Progenitor cell of endocrine pancreas (in vitro differentiated cells): ENCODE measurements around the gene PFKFB2. TPM values are rescaled to one million over a fixed set of nuclear protein-coding genes. Genes with fewer than 3 reads are reported as not detected.

Source experiments
- DNase-seq: peaks from one replicate; pipeline ENCODE4 v3.0.0; 2021; ENCODE audit warnings: low spot score; ENCODE audit not compliant: unreplicated experiment
- H3K27ac Mint-ChIP-seq: 2 replicates; pipeline ENCODE4 v1.8.0; 2021; ENCODE audit warnings: mild to moderate bottlenecking, moderate library complexity, mixed read lengths
- H3K27me3 Mint-ChIP-seq: 2 replicates; pipeline ENCODE4 v1.8.0; 2021; ENCODE audit warnings: mixed read lengths
- H3K36me3 Mint-ChIP-seq: 2 replicates; pipeline ENCODE4 v1.8.0; 2022; ENCODE audit warnings: mixed read lengths; ENCODE audit not compliant: insufficient read depth
- H3K4me1 Mint-ChIP-seq: 2 replicates; pipeline ENCODE4 v1.8.0; 2021; ENCODE audit warnings: low read depth, mixed read lengths
- H3K4me3 Mint-ChIP-seq: 2 replicates; pipeline ENCODE4 v1.8.0; 2021; ENCODE audit warnings: low read depth, mild to moderate bottlenecking, moderate library complexity, mixed read lengths
- H3K9me3 Mint-ChIP-seq: 2 replicates; pipeline ENCODE4 v1.8.0; 2021; ENCODE audit warnings: low read depth, mixed read lengths
- total RNA-seq: library from RNA; stranded (reverse); gene quantifications from 2 replicates; pipeline ENCODE4 v1.2.1, GENCODE V29; 2021
- TF ChIP-seq, protein P1 (sequence below): fragments of 200-600 bp; sonication (generic); IDR thresholded peaks from one replicate; pipeline ENCODE4 v1.5.0; 2021; ENCODE audit warnings: antibody characterized with exemption, mild to moderate bottlenecking; ENCODE audit not compliant: unreplicated experiment

PFKFB2 gene
- total RNA-seq, 1 donor from 2014 or later: 9.6 TPM

DNA sequence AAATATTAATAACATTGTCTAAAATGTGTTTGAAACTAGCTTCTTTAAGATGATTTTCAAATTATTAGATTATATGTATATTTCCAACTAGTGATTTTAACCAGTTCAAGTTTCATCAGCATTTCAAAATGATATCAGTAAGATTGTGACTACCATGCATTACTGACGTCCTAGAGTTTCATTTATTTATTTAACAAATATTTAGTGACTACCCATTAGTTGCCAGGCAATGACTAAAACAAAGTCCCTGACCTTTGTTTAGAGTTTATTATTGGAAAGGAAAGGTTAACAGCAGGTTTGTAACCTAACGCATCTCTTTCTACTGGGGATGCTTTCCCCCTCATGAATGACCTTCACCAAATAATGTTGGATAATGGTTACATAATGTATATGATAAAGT lies 28.0 kb downstream of the PFKFB2 start:
- H3K27ac Mint-ChIP-seq: no peak overlapping the region
- H3K27me3 Mint-ChIP-seq: peaks cover 11% of the 10 kb centered on the region
- TF ChIP-seq, protein P1, sequence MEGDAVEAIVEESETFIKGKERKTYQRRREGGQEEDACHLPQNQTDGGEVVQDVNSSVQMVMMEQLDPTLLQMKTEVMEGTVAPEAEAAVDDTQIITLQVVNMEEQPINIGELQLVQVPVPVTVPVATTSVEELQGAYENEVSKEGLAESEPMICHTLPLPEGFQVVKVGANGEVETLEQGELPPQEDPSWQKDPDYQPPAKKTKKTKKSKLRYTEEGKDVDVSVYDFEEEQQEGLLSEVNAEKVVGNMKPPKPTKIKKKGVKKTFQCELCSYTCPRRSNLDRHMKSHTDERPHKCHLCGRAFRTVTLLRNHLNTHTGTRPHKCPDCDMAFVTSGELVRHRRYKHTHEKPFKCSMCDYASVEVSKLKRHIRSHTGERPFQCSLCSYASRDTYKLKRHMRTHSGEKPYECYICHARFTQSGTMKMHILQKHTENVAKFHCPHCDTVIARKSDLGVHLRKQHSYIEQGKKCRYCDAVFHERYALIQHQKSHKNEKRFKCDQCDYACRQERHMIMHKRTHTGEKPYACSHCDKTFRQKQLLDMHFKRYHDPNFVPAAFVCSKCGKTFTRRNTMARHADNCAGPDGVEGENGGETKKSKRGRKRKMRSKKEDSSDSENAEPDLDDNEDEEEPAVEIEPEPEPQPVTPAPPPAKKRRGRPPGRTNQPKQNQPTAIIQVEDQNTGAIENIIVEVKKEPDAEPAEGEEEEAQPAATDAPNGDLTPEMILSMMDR: no peak
- H3K36me3 Mint-ChIP-seq: no peaks in the 10 kb centered on the region
- peaks cover 9% of the 10 kb centered on the region for H3K4me1 Mint-ChIP-seq
- no peak overlapping the region for H3K4me3 Mint-ChIP-seq
- DNase-seq: no peak
- no peaks in the 10 kb centered on the region for H3K9me3 Mint-ChIP-seq

- Mint-ChIP-seq H3K9me3 (no peaks in the 10 kb centered on the region), H3K4me1 (peaks cover 9% of the 10 kb centered on the region), H3K36me3 (no peaks in the 10 kb centered on the region), H3K4me3 (no peak overlapping the region), H3K27ac (no peak overlapping the region), H3K27me3 (peaks cover 14% of the 10 kb centered on the region)
- no peak for DNase-seq
- TF ChIP-seq, protein P1: no peak
These were observed 28.7 kb downstream of the PFKFB2 start for GRCh38 chr1:207081806-207082205.

DNA sequence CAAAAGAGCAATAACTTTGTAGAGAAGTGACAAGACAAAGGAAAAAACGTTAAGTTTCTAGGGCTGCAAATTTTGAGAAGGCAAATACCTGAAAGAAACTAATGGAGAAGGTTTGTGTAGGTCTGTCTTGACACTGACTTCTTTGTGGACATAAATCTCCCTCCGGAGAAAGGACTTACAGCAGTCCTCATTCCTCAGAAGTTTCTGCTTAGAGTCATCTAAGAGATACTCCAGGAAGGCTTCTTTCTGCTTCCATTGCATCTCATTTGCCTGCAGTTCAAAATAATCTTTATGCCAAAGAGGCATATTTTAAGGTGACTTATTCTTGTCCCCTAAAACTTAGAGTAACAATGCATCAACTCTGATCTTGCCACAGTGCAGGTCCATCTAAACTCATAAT lies 31.2 kb downstream of the PFKFB2 start:
- peaks cover 14% of the 10 kb centered on the region for H3K27me3 Mint-ChIP-seq
- no peaks in the 10 kb centered on the region for H3K9me3 Mint-ChIP-seq
- peaks cover 20% of the 10 kb centered on the region for H3K4me1 Mint-ChIP-seq
- no peaks in the 10 kb centered on the region for H3K36me3 Mint-ChIP-seq
- TF ChIP-seq, protein P1: no peak
- no peak overlapping the region for H3K27ac Mint-ChIP-seq
- H3K4me3 Mint-ChIP-seq: no peak overlapping the region
- no peak for DNase-seq

DNA sequence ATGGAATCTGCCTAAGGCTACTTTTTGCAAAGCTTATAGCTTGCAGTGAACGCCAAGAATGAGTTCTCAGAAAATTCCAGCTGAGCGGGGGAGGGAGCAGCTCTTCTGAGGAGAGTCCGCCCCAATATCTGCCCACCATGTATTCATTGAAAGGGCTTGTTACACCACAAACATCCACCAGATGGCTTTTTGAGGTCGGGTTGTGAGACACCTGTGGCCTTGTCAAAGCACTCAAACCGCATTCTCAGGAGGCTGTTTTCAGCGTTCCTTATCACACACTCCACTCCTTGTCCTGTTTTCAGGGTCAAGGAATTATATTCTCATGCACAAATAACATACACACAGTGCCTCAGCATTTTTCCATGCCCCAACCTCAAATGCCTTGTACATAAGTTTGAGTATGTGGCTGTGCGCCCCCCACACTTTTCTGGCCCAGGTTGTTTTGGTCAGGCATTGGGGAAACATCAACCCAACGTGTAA lies 31.7 kb downstream of the PFKFB2 start:
- no peaks in the 10 kb centered on the region for H3K9me3 Mint-ChIP-seq
- H3K27me3 Mint-ChIP-seq: peaks cover 14% of the 10 kb centered on the region
- no peaks in the 10 kb centered on the region for H3K36me3 Mint-ChIP-seq
- peak; percentile 45 for DNase-seq
- H3K27ac Mint-ChIP-seq: no peak overlapping the region
- H3K4me1 Mint-ChIP-seq: peaks cover 22% of the 10 kb centered on the region
- no peak overlapping the region for H3K4me3 Mint-ChIP-seq
- TF ChIP-seq, protein P1: peak; percentile 71

GRCh38 chr1:207085887-207086286 lies 32.8 kb downstream of the PFKFB2 start:
- H3K27me3 Mint-ChIP-seq: peaks cover 14% of the 10 kb centered on the region
- no peak overlapping the region for H3K4me3 Mint-ChIP-seq
- H3K36me3 Mint-ChIP-seq: no peaks in the 10 kb centered on the region
- peaks cover 22% of the 10 kb centered on the region for H3K4me1 Mint-ChIP-seq
- TF ChIP-seq, protein P1: no peak
- DNase-seq: no peak
- no peaks in the 10 kb centered on the region for H3K9me3 Mint-ChIP-seq
- H3K27ac Mint-ChIP-seq: no peak overlapping the region
